ENCODE measurements around the gene SUMO3.
A peak's percentile ranks its signal among the peaks of the same experiment; 100 is the strongest.

The SUMO3 gene

DNA sequence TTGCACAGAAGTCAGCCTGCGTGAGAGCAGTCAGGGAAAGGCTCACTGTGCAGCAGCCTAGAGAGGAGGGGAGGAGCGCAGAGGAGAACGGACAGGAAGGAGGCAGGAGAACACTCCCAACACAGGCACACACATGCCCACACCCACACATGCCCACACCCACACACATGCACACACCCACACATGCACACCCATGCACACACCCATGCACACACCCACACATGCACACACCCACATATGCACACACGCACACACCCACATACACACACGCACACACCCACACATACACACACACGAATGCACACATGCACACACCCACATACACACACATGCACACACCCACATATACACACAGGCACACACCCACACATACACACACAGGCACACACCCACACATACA lies 7.1 kb downstream of the SUMO3 start:
- TF ChIP-seq, protein P1, sequence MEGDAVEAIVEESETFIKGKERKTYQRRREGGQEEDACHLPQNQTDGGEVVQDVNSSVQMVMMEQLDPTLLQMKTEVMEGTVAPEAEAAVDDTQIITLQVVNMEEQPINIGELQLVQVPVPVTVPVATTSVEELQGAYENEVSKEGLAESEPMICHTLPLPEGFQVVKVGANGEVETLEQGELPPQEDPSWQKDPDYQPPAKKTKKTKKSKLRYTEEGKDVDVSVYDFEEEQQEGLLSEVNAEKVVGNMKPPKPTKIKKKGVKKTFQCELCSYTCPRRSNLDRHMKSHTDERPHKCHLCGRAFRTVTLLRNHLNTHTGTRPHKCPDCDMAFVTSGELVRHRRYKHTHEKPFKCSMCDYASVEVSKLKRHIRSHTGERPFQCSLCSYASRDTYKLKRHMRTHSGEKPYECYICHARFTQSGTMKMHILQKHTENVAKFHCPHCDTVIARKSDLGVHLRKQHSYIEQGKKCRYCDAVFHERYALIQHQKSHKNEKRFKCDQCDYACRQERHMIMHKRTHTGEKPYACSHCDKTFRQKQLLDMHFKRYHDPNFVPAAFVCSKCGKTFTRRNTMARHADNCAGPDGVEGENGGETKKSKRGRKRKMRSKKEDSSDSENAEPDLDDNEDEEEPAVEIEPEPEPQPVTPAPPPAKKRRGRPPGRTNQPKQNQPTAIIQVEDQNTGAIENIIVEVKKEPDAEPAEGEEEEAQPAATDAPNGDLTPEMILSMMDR (IDR thresholded peaks at IDR 0.05): no peak
- TF ChIP-seq ZFX (IDR thresholded peaks at IDR 0.05; ENCODE audit: borderline replicate concordance): no peak
- H3K27ac ChIP-seq: no peak overlapping the region

DNA sequence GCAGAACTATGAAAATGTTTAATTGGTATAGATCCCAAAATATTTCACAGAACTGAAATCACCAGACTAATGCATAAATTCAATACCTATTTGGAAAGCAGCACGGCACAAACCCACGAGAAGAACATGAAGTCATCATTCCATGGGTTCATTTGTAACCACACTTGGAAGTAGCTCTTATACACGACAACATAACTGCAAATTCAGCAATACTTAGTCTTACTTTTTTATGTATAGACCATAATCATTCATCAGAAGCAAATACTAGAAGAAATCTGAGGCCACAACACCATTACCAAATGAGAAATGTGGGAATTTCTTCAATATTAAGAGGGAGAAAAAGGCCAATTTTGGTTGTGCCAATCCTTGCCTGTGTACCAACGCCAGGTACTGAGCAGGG lies 12.0 kb downstream of the SUMO3 start:
- TF ChIP-seq ZFX (IDR thresholded peaks at IDR 0.05; ENCODE audit: borderline replicate concordance): no peak
- TF ChIP-seq, protein P1 (IDR thresholded peaks at IDR 0.05): no peak
- H3K27ac ChIP-seq: peak overlapping the region; percentile 10; the same call in 1 of the 2 replicates

DNA sequence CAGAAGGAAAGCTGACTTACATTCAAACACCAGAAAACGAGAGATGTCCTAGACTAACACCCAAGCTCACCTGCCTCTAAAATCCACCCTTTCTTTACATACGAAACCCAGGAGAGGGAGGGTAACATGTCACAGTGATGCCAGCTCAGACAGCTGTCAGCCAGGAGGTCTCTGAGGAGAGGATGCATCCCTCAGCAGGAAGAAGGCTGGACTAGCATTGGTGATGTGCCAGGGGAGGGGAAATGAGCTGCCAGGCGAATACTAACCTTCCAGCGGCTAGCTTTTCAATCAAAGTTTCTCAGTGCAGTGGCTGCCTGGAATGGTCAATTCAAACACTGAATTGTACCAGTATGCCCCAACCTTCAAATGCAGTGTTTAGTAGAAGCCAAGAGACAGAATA lies 12.6 kb downstream of the SUMO3 start:
- TF ChIP-seq, protein P1 (IDR thresholded peaks at IDR 0.05): no peak
- TF ChIP-seq ZFX (IDR thresholded peaks at IDR 0.05; ENCODE audit: borderline replicate concordance): no peak
- H3K27ac ChIP-seq: peak overlapping the region; percentile 10; the same call in 1 of the 2 replicates

DNA sequence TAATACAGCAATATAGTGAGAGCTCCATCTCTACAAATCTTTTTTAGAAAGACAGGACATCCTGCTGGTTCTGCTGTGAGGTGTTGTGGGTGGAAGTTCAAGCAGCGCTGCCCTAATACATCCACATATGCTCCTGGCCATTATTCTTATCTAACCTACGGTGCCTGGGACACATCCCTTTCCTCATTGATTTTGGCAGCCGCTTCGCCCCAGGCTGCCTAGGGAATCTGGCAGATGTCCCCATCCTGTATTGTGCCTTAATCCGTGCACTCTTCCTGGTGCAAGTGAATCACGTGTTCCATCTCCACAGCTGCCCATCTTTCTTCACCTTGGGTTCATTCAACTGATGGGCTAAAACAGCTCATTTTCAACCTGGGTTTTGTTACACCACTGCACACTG lies 13.1 kb downstream of the SUMO3 start:
- H3K27ac ChIP-seq: no peak overlapping the region
- no peak for TF ChIP-seq ZFX (IDR thresholded peaks at IDR 0.05; ENCODE audit: borderline replicate concordance)
- TF ChIP-seq, protein P1 (IDR thresholded peaks at IDR 0.05): no peak

DNA sequence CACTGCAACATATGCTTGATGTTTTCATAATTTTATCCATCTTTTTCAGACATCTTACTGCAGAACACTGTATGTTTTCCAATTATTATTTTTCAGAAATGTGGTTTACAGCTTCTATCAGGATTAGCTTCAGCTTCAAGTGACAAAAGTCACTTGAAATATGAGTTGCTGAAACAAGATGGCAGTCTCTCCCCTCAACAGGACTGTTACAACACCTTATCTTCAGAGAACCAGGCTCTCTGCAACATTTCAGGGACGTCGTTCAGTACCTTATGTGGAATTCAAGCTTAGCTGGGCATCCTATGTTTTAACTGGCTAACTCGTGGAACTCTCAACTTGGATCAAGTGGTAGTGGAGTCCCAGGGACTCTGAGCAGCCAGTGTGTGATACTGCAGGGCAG lies 14.2 kb downstream of the SUMO3 start:
- TF ChIP-seq ZFX (IDR thresholded peaks at IDR 0.05; ENCODE audit: borderline replicate concordance): no peak
- TF ChIP-seq, protein P1 (IDR thresholded peaks at IDR 0.05): no peak
- H3K27ac ChIP-seq: no peak overlapping the region

DNA sequence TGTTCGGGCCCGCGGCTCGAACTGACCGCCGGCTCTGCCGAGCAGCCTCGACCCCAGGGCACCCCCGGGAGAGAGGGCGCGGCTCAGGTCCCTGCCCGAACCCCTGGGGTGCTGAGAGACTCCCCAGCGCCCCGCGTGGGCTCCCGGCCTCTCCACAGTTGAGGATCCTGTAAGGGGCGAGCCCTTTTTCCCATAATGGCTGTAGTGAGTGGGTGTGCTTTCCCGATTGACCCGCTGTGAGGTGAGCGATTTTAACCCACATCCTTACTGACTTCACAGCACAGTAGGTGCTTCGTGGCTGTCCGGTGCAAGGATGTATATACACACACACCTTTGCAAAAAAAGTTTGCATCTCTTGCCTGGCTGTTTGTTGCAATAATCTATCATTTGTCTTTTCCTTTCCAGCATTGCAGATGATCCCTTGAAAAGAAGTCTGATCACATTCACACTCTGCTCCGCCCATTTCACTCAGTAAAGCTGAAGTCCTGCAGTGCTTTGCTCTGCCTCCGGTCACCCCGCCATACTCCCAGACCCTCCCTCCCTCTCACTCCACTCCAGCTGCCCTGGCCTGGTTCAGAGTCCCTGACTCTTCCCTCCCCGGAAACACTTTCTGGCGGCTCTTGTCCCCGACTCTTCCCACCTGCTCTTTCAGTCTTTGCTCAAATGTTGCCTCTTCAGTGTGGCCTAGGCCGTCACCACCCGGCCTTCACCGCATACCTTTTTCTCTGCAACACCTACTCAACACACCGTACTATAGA lies 15.3 kb downstream of the SUMO3 start:
- H3K27ac ChIP-seq: peak overlapping the region; percentile 75
- TF ChIP-seq, protein P1 (IDR thresholded peaks at IDR 0.05): no peak
- TF ChIP-seq ZFX (IDR thresholded peaks at IDR 0.05; ENCODE audit: borderline replicate concordance): no peak

Measured in 22Rv1 (cell line).